Osteoblast (primary cell): ENCODE data around the gene PPIE. TPM values are rescaled to one million over a fixed set of nuclear protein-coding genes. Genes with fewer than 3 reads are reported as not detected.
"Not testable (repeated sequence)": the region's sequence is repeated elsewhere in the genome, so short reads cannot be mapped to it uniquely, and the experiment has no call there.

Source experiments
- DNase-seq: peaks from one replicate; pipeline ENCODE4 v3.0.0; 2011; ENCODE audit warnings: low spot score, mixed read lengths; ENCODE audit not compliant: insufficient read length; ENCODE audit errors: missing footprints
- H2AFZ ChIP-seq: 2 replicates; pipeline ENCODE4 v1.6.0; 2011; ENCODE audit warnings: mild to moderate bottlenecking, low read length
- H3K27ac ChIP-seq: 2 replicates; pipeline ENCODE4 v1.5.1; 2011; ENCODE audit warnings: mild to moderate bottlenecking, low read depth, low read length, moderate library complexity
- H3K27me3 ChIP-seq: 2 replicates; pipeline ENCODE4 v1.6.0; 2012; ENCODE audit warnings: mild to moderate bottlenecking, control low read depth, inconsistent platforms, low read length, moderate library complexity; ENCODE audit not compliant: insufficient read depth
- H3K36me3 ChIP-seq: 2 replicates; pipeline ENCODE4 v1.5.1; 2011; ENCODE audit warnings: mild to moderate bottlenecking, low read length, control low read depth, moderate library complexity; ENCODE audit not compliant: insufficient read depth
- H3K4me1 ChIP-seq: 2 replicates; pipeline ENCODE4 v1.5.1; 2011; ENCODE audit warnings: mild to moderate bottlenecking, low read length, control low read depth, moderate library complexity; ENCODE audit not compliant: insufficient read depth
- H3K4me2 ChIP-seq: 2 replicates; pipeline ENCODE4 v1.6.0; 2011; ENCODE audit warnings: mild to moderate bottlenecking, low read length; ENCODE audit not compliant: insufficient read depth
- H3K4me3 ChIP-seq: fragments of 200-600 bp; sonication (generic); 3 replicates; pipeline ENCODE4 v1.5.1; 2012; ENCODE audit warnings: mild to moderate bottlenecking, low read length, inconsistent platforms; ENCODE audit not compliant: insufficient read depth
- H3K79me2 ChIP-seq: 2 replicates; pipeline ENCODE4 v1.6.0; 2012; ENCODE audit warnings: mild to moderate bottlenecking, low read length, control low read depth, inconsistent platforms; ENCODE audit not compliant: insufficient read depth
- H3K9me3 ChIP-seq: 2 replicates; pipeline ENCODE4 v1.5.1; 2011; ENCODE audit warnings: low read depth, low read length, control low read depth
- H4K20me1 ChIP-seq: 2 replicates; pipeline ENCODE4 v1.6.0; 2012; ENCODE audit warnings: mild to moderate bottlenecking, low read length, control low read depth; ENCODE audit not compliant: insufficient read depth
- total RNA-seq: library from RNA; depleted of rRNA; stranded (reverse); fragments of >200 nt; gene quantifications from 2 replicates; pipeline ENCODE4 v1.2.3, GENCODE V29; 2012
- TF ChIP-seq, protein P1 (sequence below): IDR thresholded peaks from 2 replicates; pipeline ENCODE4 v1.5.1; 2011; ENCODE audit warnings: mild to moderate bottlenecking, low read depth, low read length, moderate library complexity; ENCODE audit errors: extremely low read depth

The PPIE gene
- total RNA-seq, 1 donor: 26.4 TPM

GRCh38 chr1:39773369-39773979, 34.8 kb downstream of the PPIE start:
- H3K27ac ChIP-seq, H2AFZ ChIP-seq, H3K9me3 ChIP-seq, H3K79me2 ChIP-seq, H3K36me3 ChIP-seq, DNase-seq, H3K4me2 ChIP-seq, H3K27me3 ChIP-seq, H3K4me3 ChIP-seq, H3K4me1 ChIP-seq, H4K20me1 ChIP-seq: not testable (repeated sequence)

DNA sequence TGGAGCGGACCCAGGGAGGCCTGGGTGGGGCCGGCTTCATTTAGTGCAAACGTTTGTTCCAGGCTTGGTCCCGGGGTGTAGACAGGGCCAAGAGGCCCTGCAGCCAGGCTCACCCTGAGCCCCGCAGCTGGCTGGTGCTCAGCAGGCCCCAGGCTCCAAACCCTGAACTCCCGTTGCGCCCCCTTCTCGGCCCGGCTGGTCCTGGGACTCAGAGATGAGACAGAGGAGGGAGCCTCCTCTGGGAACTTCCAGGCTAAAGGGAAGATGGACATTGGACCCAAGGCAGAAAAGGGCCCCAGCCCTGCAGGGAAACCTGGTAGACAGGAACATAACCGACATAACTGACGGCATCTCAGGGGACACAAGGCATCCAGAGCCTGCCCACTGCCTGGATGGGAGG, 36.5 kb downstream of the PPIE start:
- H3K9me3 ChIP-seq, H3K4me2 ChIP-seq, H2AFZ ChIP-seq, H3K27ac ChIP-seq, H3K27me3 ChIP-seq, H3K36me3 ChIP-seq, H3K79me2 ChIP-seq, H3K4me1 ChIP-seq, H3K4me3 ChIP-seq, H4K20me1 ChIP-seq: not testable (repeated sequence)
- DNase-seq: peak; percentile 68

DNA sequence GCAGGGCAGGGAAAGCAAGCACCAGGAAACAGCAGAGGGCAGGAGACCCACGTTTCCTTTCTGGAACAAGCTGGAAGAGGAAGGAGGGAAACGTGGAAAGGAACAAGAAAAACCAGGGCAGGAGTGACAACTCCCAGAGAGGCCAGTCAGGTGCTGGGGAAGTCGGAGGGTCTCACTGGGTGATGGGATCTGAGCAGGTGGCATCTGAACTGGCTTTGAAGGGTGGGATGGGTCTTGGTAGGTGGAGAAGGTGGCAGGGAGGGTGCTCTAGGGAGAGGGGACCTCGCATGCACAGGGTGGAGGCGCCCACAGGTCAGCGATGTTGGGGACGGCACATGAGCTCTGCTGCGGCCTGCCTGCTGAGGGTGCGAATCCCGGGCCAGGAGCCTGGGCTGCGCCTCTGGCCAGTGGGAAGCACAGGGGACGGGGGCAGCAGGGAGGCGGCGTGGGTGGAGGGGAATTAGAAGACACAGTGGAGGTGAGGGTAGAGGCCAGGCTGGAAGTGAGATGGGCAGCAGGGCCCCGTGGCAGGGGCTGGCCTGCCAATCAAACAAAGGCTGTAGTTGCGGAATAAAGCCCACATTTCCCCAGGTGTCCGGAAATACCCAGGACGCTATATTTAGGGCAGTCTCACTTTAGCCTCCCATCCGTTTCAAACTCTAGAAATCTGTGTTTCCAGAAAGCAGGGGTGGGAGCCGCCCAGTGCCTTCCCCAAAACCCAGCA, 37.2 kb downstream of the PPIE start:
- Histone ChIP-seq H2AFZ (peak overlapping the region; percentile 78), H3K4me2 (peak overlapping the region; percentile 32)
- not testable (repeated sequence) for H3K4me3 ChIP-seq, H3K27me3 ChIP-seq, H3K79me2 ChIP-seq, H3K27ac ChIP-seq, DNase-seq, H3K9me3 ChIP-seq, H3K4me1 ChIP-seq, H4K20me1 ChIP-seq, H3K36me3 ChIP-seq

DNA sequence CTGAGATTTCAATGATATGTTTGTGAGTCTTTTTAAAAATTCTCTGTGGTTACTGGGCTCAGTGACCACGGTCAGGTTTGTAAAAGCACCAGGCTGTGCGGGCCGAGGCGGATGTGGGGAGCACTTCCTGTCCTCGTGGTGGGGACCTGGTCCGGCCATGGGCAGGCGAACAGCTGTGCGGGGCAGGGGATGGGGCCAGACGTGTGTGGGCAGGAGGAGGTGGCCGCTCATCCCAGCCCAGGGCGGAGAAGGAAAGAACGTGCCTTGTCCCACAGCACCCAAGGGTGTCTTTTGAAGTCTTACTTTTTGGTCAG, 37.7 kb downstream of the PPIE start:
- Histone ChIP-seq H3K9me3 (no peaks in the 10 kb centered on the region), H3K79me2 (no peaks in the 10 kb centered on the region), H3K4me3 (no peak overlapping the region), H3K4me1 (peaks cover 2% of the 10 kb centered on the region), H2AFZ (peak overlapping the region; percentile 78), H4K20me1 (no peaks in the 10 kb centered on the region), H3K4me2 (peak overlapping the region; percentile 32), H3K27ac (no peak overlapping the region), H3K36me3 (no peaks in the 10 kb centered on the region), H3K27me3 (peaks cover 7% of the 10 kb centered on the region)
- DNase-seq: peak; percentile 90
- TF ChIP-seq, protein P1, sequence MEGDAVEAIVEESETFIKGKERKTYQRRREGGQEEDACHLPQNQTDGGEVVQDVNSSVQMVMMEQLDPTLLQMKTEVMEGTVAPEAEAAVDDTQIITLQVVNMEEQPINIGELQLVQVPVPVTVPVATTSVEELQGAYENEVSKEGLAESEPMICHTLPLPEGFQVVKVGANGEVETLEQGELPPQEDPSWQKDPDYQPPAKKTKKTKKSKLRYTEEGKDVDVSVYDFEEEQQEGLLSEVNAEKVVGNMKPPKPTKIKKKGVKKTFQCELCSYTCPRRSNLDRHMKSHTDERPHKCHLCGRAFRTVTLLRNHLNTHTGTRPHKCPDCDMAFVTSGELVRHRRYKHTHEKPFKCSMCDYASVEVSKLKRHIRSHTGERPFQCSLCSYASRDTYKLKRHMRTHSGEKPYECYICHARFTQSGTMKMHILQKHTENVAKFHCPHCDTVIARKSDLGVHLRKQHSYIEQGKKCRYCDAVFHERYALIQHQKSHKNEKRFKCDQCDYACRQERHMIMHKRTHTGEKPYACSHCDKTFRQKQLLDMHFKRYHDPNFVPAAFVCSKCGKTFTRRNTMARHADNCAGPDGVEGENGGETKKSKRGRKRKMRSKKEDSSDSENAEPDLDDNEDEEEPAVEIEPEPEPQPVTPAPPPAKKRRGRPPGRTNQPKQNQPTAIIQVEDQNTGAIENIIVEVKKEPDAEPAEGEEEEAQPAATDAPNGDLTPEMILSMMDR: no peak

- Histone ChIP-seq H3K27ac (no peak overlapping the region), H3K4me3 (no peak overlapping the region), H3K27me3 (peaks cover 7% of the 10 kb centered on the region), H3K79me2 (no peaks in the 10 kb centered on the region), H3K36me3 (no peaks in the 10 kb centered on the region), H2AFZ (no peak overlapping the region), H3K4me2 (no peak overlapping the region), H3K9me3 (no peaks in the 10 kb centered on the region), H4K20me1 (no peaks in the 10 kb centered on the region), H3K4me1 (peaks cover 2% of the 10 kb centered on the region)
- TF ChIP-seq, protein P1: no peak
- DNase-seq: peak; percentile 65
Observed at GRCh38 chr1:39776886-39777285, 38.2 kb downstream of the PPIE start.
